Upper lobe of left lung (tissue), 6 donors: ENCODE data around the gene FAM13A. TPM values are rescaled to one million over a fixed set of nuclear protein-coding genes. Genes with fewer than 3 reads are reported as not detected.

Experiments
- ATAC-seq, 2 donors: fragments of 200-7000 bp; cut with Tn5 transposase; one replicate each; pipeline ENCODE4 v1.9.1; 2022; ENCODE audit warnings: mild to moderate bottlenecking in 2 of 2, moderate library complexity in 2 of 2; ENCODE audit not compliant: low FRiP score in 2 of 2
- DNase-seq, 2 donors: peaks; one replicate each; pipeline ENCODE4 v3.0.0-alpha.2; 2019 to 2020
- H3K27ac ChIP-seq, 4 donors: fragments of 200-600 bp; sonication (generic); one replicate each; pipeline ENCODE4 v1.5.1; 2016 to 2019
- H3K27me3 ChIP-seq, 4 donors: fragments of 200-600 bp; sonication (generic); one replicate each; pipeline ENCODE4 v1.5.1; 2017 to 2019
- H3K36me3 ChIP-seq, 4 donors: fragments of 200-600 bp; sonication (generic); one replicate each; pipeline ENCODE4 v1.5.1; 2016 to 2019
- H3K4me1 ChIP-seq, 4 donors: fragments of 200-600 bp; sonication (generic); one replicate each; pipeline ENCODE4 v1.5.1; 2018 to 2019
- H3K4me3 ChIP-seq, 4 donors: fragments of 200-600 bp; sonication (generic); one replicate each; pipeline ENCODE4 v1.5.1; 2017 to 2019; ENCODE audit warnings: mild to moderate bottlenecking in 2 of 4, moderate library complexity in 1 of 4
- H3K9me3 ChIP-seq, 4 donors: fragments of 200-600 bp; sonication (generic); one replicate each; pipeline ENCODE4 v1.5.1; 2018 to 2019
- CTCF ChIP-seq, 6 experiments: fragments of 450-650 bp in 4 of 6; fragments of 200-600 bp in 2 of 6; sonication (generic) in 2 of 6; IDR thresholded peaks; one replicate each; pipeline ENCODE4 v1.5.1; 2016 to 2019; ENCODE audit warnings: antibody characterized with exemption in 6 of 6
- EP300 ChIP-seq, 4 donors: sonication (generic); formaldehyde crosslinking; IDR thresholded peaks; one replicate each; pipeline ENCODE4 v1.5.1; 2017; ENCODE audit warnings: antibody characterized with exemption in 4 of 4, control low read depth in 2 of 4
- POLR2A ChIP-seq, 4 donors: fragments of 450-650 bp; IDR thresholded peaks; one replicate each; pipeline ENCODE4 v1.5.1; 2016 to 2017; ENCODE audit warnings: antibody characterized with exemption in 4 of 4, mild to moderate bottlenecking in 2 of 4
- POLR2AphosphoS5 ChIP-seq, 2 donors: sonication (generic); formaldehyde crosslinking; IDR thresholded peaks; one replicate each; pipeline ENCODE4 v1.5.1; 2017; ENCODE audit warnings: antibody characterized with exemption in 2 of 2
- WGBS, 2 donors: methylation state at CpG; one replicate each; pipeline ENCODE4 v1.1.5; 2017 to 2018; 5-methylcytosine and 5-hydroxymethylcytosine counted together
- total RNA-seq, 6 donors: library from RNA; depleted of rRNA in 4 of 6; stranded (reverse); fragments of >200 nt in 4 of 6; gene quantifications; one replicate each; pipeline versions ENCODE4 v1.1.0 to v1.2.1, GENCODE V29; 2016 to 2021
- donor health status: DM: no; HTN: no; CAD: no; lungs with moderate emphysema.
- donor health status: DM: no; HTN: yes; CAD: no; lungs with severe emphysema.

The FAM13A gene
- total RNA-seq, 6 donors from 2014 or later, result 15.8 to 173 (median 34.1) TPM

DNA sequence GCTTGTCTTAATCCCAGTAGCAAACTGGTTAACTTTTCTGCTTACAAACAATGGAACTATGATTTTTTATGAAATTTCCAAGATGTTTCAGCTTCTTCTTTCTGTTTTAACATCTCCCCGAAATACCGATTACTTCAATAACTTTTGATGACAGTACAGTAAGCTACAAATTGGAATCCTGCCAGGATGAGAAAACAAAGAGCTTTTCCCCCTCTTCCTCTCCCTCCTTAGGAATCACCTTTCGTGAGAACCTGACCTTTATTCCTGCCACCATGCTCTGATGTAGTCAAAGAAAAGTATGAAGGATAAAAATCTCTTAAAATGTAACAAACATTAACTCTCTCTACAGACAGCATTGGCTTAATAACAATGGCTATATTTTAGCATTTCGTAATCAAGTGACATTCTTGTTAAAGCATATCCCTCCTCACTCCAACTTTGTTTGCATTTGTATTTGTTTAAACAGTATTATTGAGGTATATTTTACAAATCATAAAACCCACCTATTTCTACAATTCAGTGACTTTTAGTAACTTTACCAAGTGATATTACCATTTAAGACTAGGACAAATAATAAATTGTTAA, 210.7 kb downstream of the FAM13A start:
- H3K4me3 ChIP-seq, result no peak overlapping the region
- 39 to 46% methylated on average over 4 of the region's 4 CpGs for WGBS, 2 donors
- H3K36me3 ChIP-seq, result no peaks in the 10 kb centered on the region
- no peaks in the 10 kb centered on the region for H3K9me3 ChIP-seq
- H3K4me1 ChIP-seq, result peaks cover 4 to 8% (median 5%) of the 10 kb centered on the region in 4 donors
- H3K27ac ChIP-seq, result no peak overlapping the region
- H3K27me3 ChIP-seq, result no peaks in the 10 kb centered on the region
- TF ChIP-seq CTCF (IDR thresholded peaks at IDR 0.05) (no peak), POLR2AphosphoS5 (IDR thresholded peaks at IDR 0.05) (no peak), POLR2A (IDR thresholded peaks at IDR 0.05) (no peak), EP300 (IDR thresholded peaks at IDR 0.05) (no peak)
- ATAC-seq (no peak), DNase-seq (no peak)

- no peak overlapping the region for H3K4me3 ChIP-seq
- no peaks in the 10 kb centered on the region for H3K36me3 ChIP-seq
- DNase-seq (no peak), ATAC-seq (peak; percentile 54 to 85)
- H3K9me3 ChIP-seq, result no peaks in the 10 kb centered on the region
- peaks cover 4 to 8% (median 5%) of the 10 kb centered on the region in 4 donors for H3K4me1 ChIP-seq
- 56 to 64% methylated on average over 8 of the region's 8 CpGs for WGBS, 2 donors
- H3K27ac ChIP-seq, result no peak overlapping the region
- H3K27me3 ChIP-seq, result no peaks in the 10 kb centered on the region
- no peak for TF ChIP-seq CTCF (IDR thresholded peaks at IDR 0.05)
- peak in 2 of 4 donors; percentile 49 to 51 for TF ChIP-seq EP300 (IDR thresholded peaks at IDR 0.05)
Observed at GRCh38 chr4:88843067-88843685, 213.8 kb downstream of the FAM13A start.

GRCh38 chr4:88841635-88842034, 215.3 kb downstream of the FAM13A start:
- no peak for ATAC-seq
- Histone ChIP-seq H3K27ac (no peak overlapping the region), H3K9me3 (no peaks in the 10 kb centered on the region), H3K4me1 (peaks cover 4 to 8% (median 5%) of the 10 kb centered on the region in 4 donors), H3K4me3 (no peak overlapping the region), H3K27me3 (no peaks in the 10 kb centered on the region), H3K36me3 (no peaks in the 10 kb centered on the region)
- DNase-seq, result no peak
- TF ChIP-seq POLR2A (IDR thresholded peaks at IDR 0.05), result no peak
- TF ChIP-seq POLR2AphosphoS5 (IDR thresholded peaks at IDR 0.05), result no peak
- no peak for TF ChIP-seq CTCF (IDR thresholded peaks at IDR 0.05)
- TF ChIP-seq EP300 (IDR thresholded peaks at IDR 0.05), result no peak
- 94 to 97% methylated on average over 4 of the region's 4 CpGs for WGBS, 2 donors

GRCh38 chr4:88836216-88836615, 220.8 kb downstream of the FAM13A start:
- H3K4me1 ChIP-seq, result no peaks in the 10 kb centered on the region
- H3K4me3 ChIP-seq, result no peak overlapping the region
- DNase-seq (no peak), ATAC-seq (no peak)
- no peaks in the 10 kb centered on the region for H3K9me3 ChIP-seq
- TF ChIP-seq POLR2AphosphoS5 (IDR thresholded peaks at IDR 0.05) (no peak), POLR2A (IDR thresholded peaks at IDR 0.05) (no peak), CTCF (IDR thresholded peaks at IDR 0.05) (no peak), EP300 (IDR thresholded peaks at IDR 0.05) (no peak)
- H3K27ac ChIP-seq, result no peak overlapping the region
- H3K36me3 ChIP-seq, result no peaks in the 10 kb centered on the region
- no peaks in the 10 kb centered on the region for H3K27me3 ChIP-seq

GRCh38 chr4:88831031-88831430, 226.0 kb downstream of the FAM13A start:
- ATAC-seq, result no peak
- H3K9me3 ChIP-seq, result no peaks in the 10 kb centered on the region
- H3K4me1 ChIP-seq, result peaks cover 0 to 7% (median 1%) of the 10 kb centered on the region in 4 donors
- TF ChIP-seq CTCF (IDR thresholded peaks at IDR 0.05), result no peak
- TF ChIP-seq EP300 (IDR thresholded peaks at IDR 0.05), result no peak
- no peak for TF ChIP-seq POLR2AphosphoS5 (IDR thresholded peaks at IDR 0.05)
- TF ChIP-seq POLR2A (IDR thresholded peaks at IDR 0.05), result no peak
- DNase-seq, result no peak
- no peak overlapping the region for H3K4me3 ChIP-seq
- H3K36me3 ChIP-seq, result no peaks in the 10 kb centered on the region
- no peaks in the 10 kb centered on the region for H3K27me3 ChIP-seq
- 74 to 76% methylated on average over 4 of the region's 4 CpGs for WGBS, 2 donors
- no peak overlapping the region for H3K27ac ChIP-seq
